Measurements from ENCODE around the gene EFCAB10. TPM values are rescaled to one million over a fixed set of nuclear protein-coding genes. Genes with fewer than 3 reads are reported as not detected.
"Not testable (repeated sequence)": the region's sequence is repeated elsewhere in the genome, so short reads cannot be mapped to it uniquely, and the experiment has no call there.

The EFCAB10 gene
- total RNA-seq, 6 experiments from 2014 or later = not detected

DNA sequence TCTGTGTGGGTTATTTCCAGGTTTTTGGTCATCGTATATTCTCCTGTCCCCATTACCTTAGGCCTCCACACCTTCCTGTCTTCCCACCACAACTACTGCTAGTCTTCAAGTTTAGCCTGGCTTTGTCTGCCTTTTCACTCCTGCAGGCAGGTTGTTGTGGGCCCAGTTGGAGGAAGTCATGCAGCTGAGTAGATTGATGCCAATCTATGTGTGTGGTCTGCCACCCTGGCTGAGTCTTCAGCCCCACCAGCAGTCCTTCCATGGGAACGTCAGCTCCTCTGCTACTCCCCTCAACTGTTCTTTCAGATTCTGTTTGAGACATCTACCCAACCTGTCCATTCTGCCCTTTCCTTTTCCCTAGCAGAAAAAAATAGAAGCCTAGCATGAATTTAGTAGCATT, 43.0 kb downstream of the EFCAB10 start:
- TF ChIP-seq, protein P1, sequence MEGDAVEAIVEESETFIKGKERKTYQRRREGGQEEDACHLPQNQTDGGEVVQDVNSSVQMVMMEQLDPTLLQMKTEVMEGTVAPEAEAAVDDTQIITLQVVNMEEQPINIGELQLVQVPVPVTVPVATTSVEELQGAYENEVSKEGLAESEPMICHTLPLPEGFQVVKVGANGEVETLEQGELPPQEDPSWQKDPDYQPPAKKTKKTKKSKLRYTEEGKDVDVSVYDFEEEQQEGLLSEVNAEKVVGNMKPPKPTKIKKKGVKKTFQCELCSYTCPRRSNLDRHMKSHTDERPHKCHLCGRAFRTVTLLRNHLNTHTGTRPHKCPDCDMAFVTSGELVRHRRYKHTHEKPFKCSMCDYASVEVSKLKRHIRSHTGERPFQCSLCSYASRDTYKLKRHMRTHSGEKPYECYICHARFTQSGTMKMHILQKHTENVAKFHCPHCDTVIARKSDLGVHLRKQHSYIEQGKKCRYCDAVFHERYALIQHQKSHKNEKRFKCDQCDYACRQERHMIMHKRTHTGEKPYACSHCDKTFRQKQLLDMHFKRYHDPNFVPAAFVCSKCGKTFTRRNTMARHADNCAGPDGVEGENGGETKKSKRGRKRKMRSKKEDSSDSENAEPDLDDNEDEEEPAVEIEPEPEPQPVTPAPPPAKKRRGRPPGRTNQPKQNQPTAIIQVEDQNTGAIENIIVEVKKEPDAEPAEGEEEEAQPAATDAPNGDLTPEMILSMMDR (IDR thresholded peaks at IDR 0.05) = no peak
- Mint-ChIP-seq H3K27ac (no peak overlapping the region), H3K4me1 (ENCODE audit: low read depth) (peaks cover 5% of the 10 kb centered on the region), H3K4me3 (no peak overlapping the region), H3K36me3 (ENCODE audit: low read depth) (peaks cover 20% of the 10 kb centered on the region), H3K27me3 (ENCODE audit: insufficient read depth) (no peaks in the 10 kb centered on the region), H3K9me3 (no peaks in the 10 kb centered on the region)
- no peak for DNase-seq

DNA sequence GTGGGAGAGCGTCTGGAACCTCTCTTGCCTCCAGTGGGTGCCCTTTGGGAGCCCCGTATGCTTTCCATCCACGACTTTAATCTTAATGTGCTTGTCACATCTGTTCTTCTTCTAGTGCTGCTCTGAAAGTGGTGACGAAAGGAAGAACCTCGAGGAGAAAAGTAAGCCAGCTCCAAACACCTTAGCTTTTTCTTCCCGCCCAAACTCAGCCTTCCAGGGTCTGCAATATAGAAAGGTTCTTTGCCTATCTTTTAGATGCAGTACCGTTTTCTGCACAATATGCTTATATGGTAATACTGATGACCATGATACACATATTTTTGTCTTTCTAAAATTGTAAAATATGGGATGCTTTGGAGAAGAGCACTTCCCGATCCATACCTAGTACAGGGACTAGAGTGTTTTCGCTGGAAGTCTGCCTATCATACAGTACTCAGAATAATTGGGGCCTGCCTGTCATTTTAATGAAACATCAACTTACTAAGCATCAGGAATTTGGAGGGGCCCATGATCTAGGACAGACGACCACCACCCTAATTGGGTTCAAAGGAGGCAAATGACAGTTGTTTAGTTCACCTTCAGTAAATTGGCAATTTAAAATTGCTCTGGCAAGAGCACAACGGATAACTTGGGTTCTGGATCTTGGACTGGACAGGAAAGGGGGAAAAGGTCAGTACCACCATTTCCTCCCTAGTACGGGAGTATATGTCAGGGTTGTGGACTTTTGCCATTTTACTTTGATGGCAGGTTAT, 48.4 kb downstream of the EFCAB10 start:
- TF ChIP-seq, protein P1 (IDR thresholded peaks at IDR 0.05) = no peak
- Mint-ChIP-seq H3K27me3 (ENCODE audit: insufficient read depth) (no peaks in the 10 kb centered on the region; the same call in 1 of the 2 replicates), H3K27ac (peak overlapping the region; percentile 74), H3K36me3 (ENCODE audit: low read depth) (peaks cover 16% of the 10 kb centered on the region), H3K4me1 (ENCODE audit: low read depth) (peaks cover 19% of the 10 kb centered on the region), H3K9me3 (no peaks in the 10 kb centered on the region), H3K4me3 (peak overlapping the region; percentile 98)
- no peak for DNase-seq

DNA sequence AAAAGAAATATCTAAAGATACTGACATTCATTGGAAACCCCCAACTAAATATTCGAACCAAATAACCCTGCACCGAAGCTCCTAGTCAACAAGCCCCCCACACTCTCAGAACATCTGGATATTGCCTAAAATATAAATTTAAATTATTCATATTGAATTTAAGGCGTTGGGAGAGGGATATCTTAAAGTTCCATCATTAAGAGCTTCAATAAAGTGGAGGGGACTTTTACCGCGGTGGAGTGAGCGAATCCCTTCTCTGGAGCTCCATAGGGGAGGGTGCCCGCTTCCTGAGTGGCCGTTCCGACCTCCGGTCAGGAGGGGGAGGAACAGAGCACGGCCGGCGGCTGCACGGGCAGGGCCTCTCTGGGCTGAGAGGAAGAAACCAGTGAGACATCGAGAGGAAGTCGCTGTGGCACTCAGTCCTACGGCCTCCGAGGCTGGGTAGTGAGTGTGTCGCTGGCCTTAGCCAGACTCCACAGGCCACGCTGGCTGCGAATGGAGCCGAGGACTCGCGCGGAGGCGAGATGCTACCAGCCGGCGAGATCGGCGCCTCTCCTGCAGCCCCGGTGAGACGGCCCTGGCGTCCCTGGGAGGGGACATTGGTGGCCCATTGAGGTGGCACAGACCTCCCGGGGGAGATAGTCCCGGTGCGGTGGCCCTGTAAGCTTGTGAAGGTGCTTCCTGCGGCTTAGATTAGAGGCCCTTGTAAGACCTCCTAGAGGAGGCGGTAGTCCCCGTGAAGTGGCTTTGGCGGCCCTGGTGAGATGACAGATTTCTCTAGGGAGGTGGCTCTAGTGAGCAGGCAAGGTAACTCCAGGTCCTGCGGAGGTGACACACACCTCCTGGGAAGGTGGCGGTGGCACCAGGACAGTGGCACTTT, 49.3 kb downstream of the EFCAB10 start, which contains the start of gene RINT1:
Gene RINT1 (plus strand): TSS at position 410 of the 880 bp plus-strand sequence. CDS start 115 bp downstream, at position 525.
- TF ChIP-seq, protein P1 (IDR thresholded peaks at IDR 0.05) = peak; percentile 73
- Mint-ChIP-seq H3K4me3 (peak within 1 kb of the TSS; percentile 98), H3K27ac (peak within 1 kb of the TSS; percentile 74), H3K27me3 (ENCODE audit: insufficient read depth) (no peaks in the 10 kb centered on the region; the same call in 1 of the 2 replicates), H3K4me1 (ENCODE audit: low read depth) (peaks cover 19% of the 10 kb centered on the region), H3K9me3 (no peaks in the 10 kb centered on the region), H3K36me3 (ENCODE audit: low read depth) (peaks cover 16% of the 10 kb centered on the region)
- DNase-seq = peak; percentile 88

DNA sequence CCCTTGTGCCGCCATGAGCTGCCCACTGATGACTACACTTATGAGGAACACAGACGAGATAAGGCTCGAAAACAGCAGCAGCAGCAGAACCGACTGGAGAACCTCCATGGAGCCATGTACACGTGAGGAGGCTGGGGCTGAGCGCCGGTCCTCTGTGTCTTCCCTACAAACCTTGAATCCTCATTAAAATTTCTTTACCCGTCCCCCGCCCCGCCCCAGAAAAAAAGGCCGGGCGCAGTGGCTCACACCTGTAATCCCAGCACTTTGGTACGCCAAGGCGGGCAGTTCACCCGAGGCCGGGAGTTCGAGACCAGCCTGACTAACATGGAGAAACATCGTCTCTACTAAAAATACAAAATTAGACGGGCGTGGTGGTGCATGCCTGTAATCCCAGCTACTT, 50.7 kb downstream of the EFCAB10 start:
- Mint-ChIP-seq H3K36me3 (ENCODE audit: low read depth) (peaks cover 12% of the 10 kb centered on the region), H3K27me3 (ENCODE audit: insufficient read depth) (no peaks in the 10 kb centered on the region; the same call in 1 of the 2 replicates), H3K27ac (no peak overlapping the region), H3K9me3 (no peaks in the 10 kb centered on the region), H3K4me3 (no peak overlapping the region), H3K4me1 (ENCODE audit: low read depth) (peaks cover 19% of the 10 kb centered on the region)
- TF ChIP-seq, protein P1 (IDR thresholded peaks at IDR 0.05) = no peak
- no peak for DNase-seq

DNA sequence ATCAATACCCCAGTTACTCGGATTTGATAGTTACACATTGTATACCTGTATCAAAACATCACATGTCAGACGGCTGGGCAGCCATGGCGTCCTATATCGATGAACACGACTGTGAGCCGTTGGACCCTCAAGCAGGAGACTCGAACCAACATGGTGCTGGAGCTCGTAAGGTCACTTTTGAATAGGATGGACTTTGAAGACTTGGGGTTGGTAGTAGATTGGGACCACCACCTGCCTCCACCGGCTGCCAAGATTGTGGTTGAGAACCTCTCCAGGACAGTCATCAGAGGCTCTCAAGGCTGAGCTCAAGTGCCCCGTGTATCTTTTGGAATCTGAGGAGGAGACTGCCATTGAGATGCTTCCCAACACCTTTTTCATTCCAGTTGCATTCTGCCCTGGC, 51.2 kb downstream of the EFCAB10 start:
- Mint-ChIP-seq H3K36me3 (ENCODE audit: low read depth) (peaks cover 12% of the 10 kb centered on the region), H3K9me3 (no peaks in the 10 kb centered on the region), H3K4me1 (ENCODE audit: low read depth) (peaks cover 19% of the 10 kb centered on the region), H3K27ac (no peak overlapping the region), H3K4me3 (no peak overlapping the region), H3K27me3 (ENCODE audit: insufficient read depth) (no peaks in the 10 kb centered on the region; the same call in 1 of the 2 replicates)
- DNase-seq = no peak
- TF ChIP-seq, protein P1 (IDR thresholded peaks at IDR 0.05) = no peak

DNA sequence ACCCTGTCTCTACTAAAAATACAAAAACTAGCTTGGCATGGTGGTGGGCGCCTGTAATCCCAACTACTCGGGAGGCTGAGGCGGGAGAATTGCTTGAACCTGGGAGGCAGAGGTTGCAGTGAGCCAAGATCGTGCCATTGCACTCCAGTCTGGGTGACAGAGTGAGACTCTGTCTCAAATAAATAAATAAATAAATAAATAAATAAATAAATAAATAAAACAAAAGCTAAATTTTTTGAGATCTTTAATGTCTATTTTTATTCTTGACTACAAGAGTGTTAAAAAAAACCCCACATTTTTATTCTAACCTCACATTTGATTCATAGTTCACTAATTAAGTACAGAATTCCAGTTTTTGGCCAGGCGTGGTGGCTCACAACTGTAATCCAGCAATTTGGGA, 53.6 kb downstream of the EFCAB10 start:
- H3K4me1 Mint-ChIP-seq (ENCODE audit: low read depth); H3K36me3 Mint-ChIP-seq (ENCODE audit: low read depth); H3K9me3 Mint-ChIP-seq; H3K27ac Mint-ChIP-seq; H3K27me3 Mint-ChIP-seq (ENCODE audit: insufficient read depth); H3K4me3 Mint-ChIP-seq; DNase-seq: not testable (repeated sequence)
